OCI-LY7 (cell line): ENCODE measurements around the gene DAGLA. TPM values are rescaled to one million over a fixed set of nuclear protein-coding genes. Genes with fewer than 3 reads are reported as not detected.
"Not testable (repeated sequence)": the region's sequence is repeated elsewhere in the genome, so short reads cannot be mapped to it uniquely, and the experiment has no call there.

Experiments used
- BruUV-seq: library from RNA; stranded (reverse); fragments of 400-500 nt; replicated peaks from 2 replicates; lab custom pipeline; 2021; lab: Mats Ljungman, UMichigan
- CTCF ChIA-PET: fragments of 300-600 bp; sonication (Branson Sonifier 250); formaldehyde crosslinking; loops from one replicate; lab custom pipeline; 2022; ENCODE audit warnings: antibody characterized with exemption; ENCODE audit not compliant: unreplicated experiment; lab: Charles Lee
- POLR2A ChIA-PET: fragments of 300-600 bp; sonication (Branson Sonifier 250); formaldehyde crosslinking; loops from one replicate; lab custom pipeline; 2022; ENCODE audit warnings: antibody characterized with exemption; lab: Charles Lee
- DNase-seq: peaks from one replicate; pipeline ENCODE4 v3.0.0-alpha.2; 2015; ENCODE audit warnings: low spot score
- H2AFZ ChIP-seq: fragments of 200-600 bp; sonication (generic), shearing (Covaris generic); 2 replicates; pipeline ENCODE4 v1.6.1; 2014; ENCODE audit warnings: mild to moderate bottlenecking, antibody characterized with exemption, low read length, moderate library complexity
- H3K27ac ChIP-seq: fragments of 200-600 bp; sonication (generic); 2 replicates; pipeline ENCODE4 v1.5.1; 2014; ENCODE audit warnings: mixed run types, low read depth, mild to moderate bottlenecking, moderate library complexity, low read length, inconsistent platforms; ENCODE audit not compliant: poor library complexity, severe bottlenecking
- H3K36me3 ChIP-seq: fragments of 200-600 bp; sonication (generic); 2 replicates; pipeline ENCODE4 v1.6.1; 2014; ENCODE audit warnings: mild to moderate bottlenecking, antibody characterized with exemption, low read length, moderate library complexity, mixed read lengths; ENCODE audit not compliant: insufficient read depth
- H3K4me1 ChIP-seq: fragments of 200-600 bp; sonication (generic); 2 replicates; pipeline ENCODE4 v1.5.1; 2014; ENCODE audit warnings: mild to moderate bottlenecking, low read length; ENCODE audit not compliant: insufficient read depth, poor library complexity, severe bottlenecking
- H3K4me2 ChIP-seq: fragments of 200-600 bp; sonication (generic); 2 replicates; pipeline ENCODE4 v1.6.1; 2014; ENCODE audit warnings: mild to moderate bottlenecking, low read length
- H3K4me3 ChIP-seq: fragments of 200-600 bp; sonication (generic); 2 replicates; pipeline ENCODE4 v1.5.1; 2014; ENCODE audit warnings: mild to moderate bottlenecking, low read depth, low read length; ENCODE audit not compliant: poor library complexity, severe bottlenecking
- H3K79me2 ChIP-seq: fragments of 200-600 bp; sonication (generic); 2 replicates; pipeline ENCODE4 v1.6.1; 2016; ENCODE audit warnings: low read depth, mild to moderate bottlenecking, low read length, moderate library complexity, mixed read lengths; ENCODE audit not compliant: insufficient read depth
- H3K9me2 ChIP-seq: fragments of 200-600 bp; sonication (generic); 2 replicates; pipeline ENCODE4 v1.6.1; 2016; ENCODE audit warnings: mild to moderate bottlenecking, low read length, mixed read lengths; ENCODE audit not compliant: insufficient read depth
- H3K9me3 ChIP-seq: fragments of 200-600 bp; sonication (generic); 2 replicates; pipeline ENCODE4 v1.6.1; 2014; ENCODE audit warnings: mild to moderate bottlenecking, mixed run types, low read length, mixed read lengths
- H4K20me1 ChIP-seq: fragments of 200-600 bp; sonication (generic); 2 replicates; pipeline ENCODE4 v1.6.1; 2014; ENCODE audit warnings: mild to moderate bottlenecking, antibody characterized with exemption, low read length, moderate library complexity, mixed read lengths; ENCODE audit not compliant: insufficient read depth
- EZH2phosphoT487 ChIP-seq: fragments of 200-600 bp; sonication (generic); IDR thresholded peaks from 2 replicates; pipeline ENCODE4 v1.6.1; 2018; ENCODE audit warnings: low read depth, borderline replicate concordance, mild to moderate bottlenecking, mixed run types, antibody characterized with exemption, low read length, moderate library complexity, mixed read lengths
- intact Hi-C: fragments of 100-400 bp; cut with micrococcal nuclease; formaldehyde crosslinking; loops from one replicate; pipeline ENCODE4 v1.10.0; 2022; ENCODE audit not compliant: unreplicated experiment
- total RNA-seq, 2 experiments: library from RNA; depleted of rRNA in 1 of 2; stranded (reverse); fragments of >200 nt in 1 of 2; shearing (Covaris generic) in 1 of 2; gene quantifications; 2 replicates each; pipeline ENCODE4 v1.2.3, GENCODE V29; 2014 to 2022
- TF ChIP-seq, protein P1 (sequence below): fragments of 200-600 bp; sonication (generic); conservative IDR thresholded peaks from 2 replicates; pipeline ENCODE4 v1.5.1; 2014; ENCODE audit warnings: mild to moderate bottlenecking, antibody characterized with exemption, low read length, moderate library complexity, mixed read lengths

The DAGLA gene
- total RNA-seq, 2 experiments from 2014 or later: not detected

DNA sequence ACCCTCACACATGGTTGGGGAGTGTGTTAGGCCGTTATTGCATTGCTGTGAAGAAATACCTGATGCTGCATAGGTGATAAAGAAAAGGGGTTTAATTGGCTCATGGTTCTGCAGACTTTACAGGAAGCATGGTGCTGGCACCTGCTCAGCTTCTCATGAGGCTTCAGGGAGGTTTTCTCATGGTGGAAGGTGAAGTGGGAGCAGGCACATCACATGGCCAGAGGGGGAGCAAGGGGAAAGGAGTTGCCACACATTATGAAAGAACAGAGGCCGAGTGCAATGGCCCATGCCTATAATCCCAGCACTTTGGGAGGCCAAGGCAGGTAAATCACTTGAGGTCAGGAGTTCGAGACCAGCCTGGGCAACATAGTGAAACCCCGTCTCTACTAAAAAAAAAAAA lies 19.2 kb upstream of the DAGLA start:
- H3K4me3 ChIP-seq, H2AFZ ChIP-seq, H3K36me3 ChIP-seq, H4K20me1 ChIP-seq, BruUV-seq, H3K9me2 ChIP-seq, intact Hi-C loops, H3K4me1 ChIP-seq, H3K9me3 ChIP-seq, H3K79me2 ChIP-seq, CTCF ChIA-PET, POLR2A ChIA-PET, H3K27ac ChIP-seq, H3K4me2 ChIP-seq, DNase-seq: not testable (repeated sequence)
- TF ChIP-seq, protein P1, sequence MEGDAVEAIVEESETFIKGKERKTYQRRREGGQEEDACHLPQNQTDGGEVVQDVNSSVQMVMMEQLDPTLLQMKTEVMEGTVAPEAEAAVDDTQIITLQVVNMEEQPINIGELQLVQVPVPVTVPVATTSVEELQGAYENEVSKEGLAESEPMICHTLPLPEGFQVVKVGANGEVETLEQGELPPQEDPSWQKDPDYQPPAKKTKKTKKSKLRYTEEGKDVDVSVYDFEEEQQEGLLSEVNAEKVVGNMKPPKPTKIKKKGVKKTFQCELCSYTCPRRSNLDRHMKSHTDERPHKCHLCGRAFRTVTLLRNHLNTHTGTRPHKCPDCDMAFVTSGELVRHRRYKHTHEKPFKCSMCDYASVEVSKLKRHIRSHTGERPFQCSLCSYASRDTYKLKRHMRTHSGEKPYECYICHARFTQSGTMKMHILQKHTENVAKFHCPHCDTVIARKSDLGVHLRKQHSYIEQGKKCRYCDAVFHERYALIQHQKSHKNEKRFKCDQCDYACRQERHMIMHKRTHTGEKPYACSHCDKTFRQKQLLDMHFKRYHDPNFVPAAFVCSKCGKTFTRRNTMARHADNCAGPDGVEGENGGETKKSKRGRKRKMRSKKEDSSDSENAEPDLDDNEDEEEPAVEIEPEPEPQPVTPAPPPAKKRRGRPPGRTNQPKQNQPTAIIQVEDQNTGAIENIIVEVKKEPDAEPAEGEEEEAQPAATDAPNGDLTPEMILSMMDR: 0 out of 2 replicates have a peak, but pooled peaks have one; percentile 17

- no TSS peak for BruUV-seq
- Histone ChIP-seq H3K4me1 (no peaks in the 10 kb centered on the region), H3K4me2 (no peak overlapping the region), H3K9me2 (no peaks in the 10 kb centered on the region), H3K36me3 (no peaks in the 10 kb centered on the region), H3K4me3 (no peak overlapping the region), H3K79me2 (no peaks in the 10 kb centered on the region), H2AFZ (no peak overlapping the region), H3K27ac (no peak overlapping the region), H4K20me1 (no peaks in the 10 kb centered on the region), H3K9me3 (no peaks in the 10 kb centered on the region)
- DNase-seq: no peak
- TF ChIP-seq, protein P1: no peak
- TF ChIP-seq EZH2phosphoT487: no peak
- intact Hi-C loops: no loop called here
- POLR2A ChIA-PET: no interaction called here
- CTCF ChIA-PET: no interaction called here
These were observed 13.4 kb upstream of the DAGLA start for GRCh38 chr11:61666684-61667297.

DNA sequence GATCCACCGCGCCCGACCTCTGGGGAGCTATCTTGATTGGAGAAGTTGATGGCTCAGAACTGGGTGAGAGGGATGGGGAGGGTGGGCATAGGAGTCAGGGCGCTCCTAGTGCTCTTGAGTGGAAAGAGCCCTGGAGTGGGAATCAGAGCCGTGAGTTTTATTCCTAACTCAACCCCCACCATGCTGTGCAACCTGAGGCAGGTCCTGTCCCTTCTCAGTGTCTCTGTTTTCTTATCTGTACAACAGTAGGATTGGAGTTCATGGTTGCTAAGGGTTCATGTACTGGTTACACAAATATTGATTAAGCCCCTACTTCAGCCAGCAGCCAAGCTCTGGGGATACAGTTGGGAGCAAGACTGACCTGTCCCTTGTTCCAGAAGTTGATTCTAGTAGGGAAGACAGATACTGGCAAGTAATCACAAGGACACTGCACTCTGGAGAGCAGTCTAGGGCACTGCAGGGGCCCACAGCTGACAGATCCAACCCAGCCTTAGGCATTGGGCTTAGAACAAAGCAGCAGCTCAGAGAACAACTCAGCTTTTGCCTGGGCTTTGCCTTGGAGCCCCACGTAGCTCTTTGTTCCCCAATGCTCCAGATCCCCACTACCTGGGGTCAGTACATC lies 12.4 kb upstream of the DAGLA start:
- H3K9me2 ChIP-seq: no peaks in the 10 kb centered on the region
- CTCF ChIA-PET: no interaction called here
- no peak overlapping the region for H3K4me2 ChIP-seq
- TF ChIP-seq EZH2phosphoT487: no peak
- TF ChIP-seq, protein P1: no peak
- intact Hi-C loops: no loop called here
- POLR2A ChIA-PET: no interaction called here
- no peaks in the 10 kb centered on the region for H3K4me1 ChIP-seq
- no peak overlapping the region for H3K27ac ChIP-seq
- DNase-seq: no peak
- no TSS peak for BruUV-seq
- H3K9me3 ChIP-seq: no peaks in the 10 kb centered on the region
- no peak overlapping the region for H2AFZ ChIP-seq
- no peaks in the 10 kb centered on the region for H3K36me3 ChIP-seq
- H3K4me3 ChIP-seq: no peak overlapping the region
- H3K79me2 ChIP-seq: no peaks in the 10 kb centered on the region
- H4K20me1 ChIP-seq: no peaks in the 10 kb centered on the region
